OCI-LY7 (cell line): Measurements from ENCODE around the gene PALB2.

Source experiments
- EZH2phosphoT487 ChIP-seq: fragments of 200-600 bp; sonication (generic); IDR thresholded peaks from 2 replicates; pipeline ENCODE4 v1.6.1; 2018; ENCODE audit warnings: low read depth, borderline replicate concordance, mild to moderate bottlenecking, mixed run types, antibody characterized with exemption, low read length, moderate library complexity, mixed read lengths
- TF ChIP-seq, protein P1 (sequence below): fragments of 200-600 bp; sonication (generic); conservative IDR thresholded peaks from 2 replicates; pipeline ENCODE4 v1.5.1; 2014; ENCODE audit warnings: mild to moderate bottlenecking, antibody characterized with exemption, low read length, moderate library complexity, mixed read lengths

DNA sequence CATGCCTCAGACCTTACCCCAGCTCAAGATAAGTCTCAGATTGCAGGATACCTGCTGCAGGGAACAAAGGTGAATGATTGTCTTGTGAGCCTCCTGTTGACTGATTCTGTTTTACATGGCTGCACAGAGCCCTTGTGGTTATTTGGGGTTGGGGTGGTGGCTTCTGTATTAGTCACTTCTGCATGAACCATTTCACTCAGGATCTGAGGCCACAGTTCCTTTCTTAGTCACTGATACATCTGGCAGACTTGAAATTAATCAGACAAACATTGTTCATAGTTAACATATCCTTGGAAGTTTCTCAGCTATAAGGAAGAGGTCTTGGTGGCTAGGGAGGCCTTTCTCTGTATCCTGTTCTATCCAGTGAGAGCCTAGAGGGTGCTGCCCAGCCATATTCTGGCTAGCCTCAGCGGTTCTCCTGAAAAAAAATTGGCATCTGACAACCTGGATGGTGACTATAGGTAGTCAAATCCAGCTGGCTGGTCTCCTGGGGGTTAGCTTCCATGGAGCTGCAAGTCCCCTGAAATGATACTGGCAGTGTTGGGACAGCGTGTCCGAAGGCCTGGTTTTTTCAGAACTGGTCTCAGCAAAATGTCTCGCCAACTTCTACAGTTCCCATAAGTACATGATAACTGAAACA is 29.1 kb upstream of the PALB2 start:
- TF ChIP-seq, protein P1, sequence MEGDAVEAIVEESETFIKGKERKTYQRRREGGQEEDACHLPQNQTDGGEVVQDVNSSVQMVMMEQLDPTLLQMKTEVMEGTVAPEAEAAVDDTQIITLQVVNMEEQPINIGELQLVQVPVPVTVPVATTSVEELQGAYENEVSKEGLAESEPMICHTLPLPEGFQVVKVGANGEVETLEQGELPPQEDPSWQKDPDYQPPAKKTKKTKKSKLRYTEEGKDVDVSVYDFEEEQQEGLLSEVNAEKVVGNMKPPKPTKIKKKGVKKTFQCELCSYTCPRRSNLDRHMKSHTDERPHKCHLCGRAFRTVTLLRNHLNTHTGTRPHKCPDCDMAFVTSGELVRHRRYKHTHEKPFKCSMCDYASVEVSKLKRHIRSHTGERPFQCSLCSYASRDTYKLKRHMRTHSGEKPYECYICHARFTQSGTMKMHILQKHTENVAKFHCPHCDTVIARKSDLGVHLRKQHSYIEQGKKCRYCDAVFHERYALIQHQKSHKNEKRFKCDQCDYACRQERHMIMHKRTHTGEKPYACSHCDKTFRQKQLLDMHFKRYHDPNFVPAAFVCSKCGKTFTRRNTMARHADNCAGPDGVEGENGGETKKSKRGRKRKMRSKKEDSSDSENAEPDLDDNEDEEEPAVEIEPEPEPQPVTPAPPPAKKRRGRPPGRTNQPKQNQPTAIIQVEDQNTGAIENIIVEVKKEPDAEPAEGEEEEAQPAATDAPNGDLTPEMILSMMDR: no peak
- TF ChIP-seq EZH2phosphoT487: no peak
